ENCODE results near the gene AKT3.

AKT3 gene

DNA sequence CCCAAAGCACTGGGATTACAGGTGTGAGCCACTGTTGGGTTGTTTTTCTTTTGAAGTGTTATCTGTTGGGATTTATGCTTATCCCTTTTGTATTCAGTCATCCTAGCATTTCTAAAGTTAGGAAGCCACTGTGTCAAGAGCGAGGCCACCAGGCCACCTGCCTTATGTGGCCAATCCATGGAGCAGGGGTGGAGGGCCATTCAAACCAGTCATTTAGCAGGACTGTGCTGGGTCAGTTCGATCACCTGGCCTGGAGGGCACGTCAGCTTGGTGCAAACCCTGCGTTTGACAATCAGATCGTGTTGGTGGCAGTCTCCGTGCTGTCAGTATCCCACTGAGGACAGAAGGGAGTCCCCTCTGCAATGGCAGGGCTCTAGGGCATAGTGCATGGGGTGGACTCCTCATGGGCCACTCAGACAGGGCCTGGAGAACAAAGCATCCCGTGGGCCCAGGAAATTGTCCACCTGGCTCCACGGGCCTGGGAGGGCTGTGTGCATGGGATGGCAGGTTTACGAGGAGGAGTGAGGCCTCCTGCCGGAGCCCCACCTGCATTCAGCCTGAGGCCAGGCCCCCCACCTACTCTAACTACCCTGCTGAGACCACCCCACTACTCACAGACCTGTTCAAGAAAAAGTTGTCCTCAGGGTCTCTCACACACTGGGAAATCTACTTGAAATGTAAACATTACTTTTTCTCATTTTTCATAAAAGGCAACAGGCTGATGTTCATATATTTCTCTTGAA lies 351.9 kb downstream of the AKT3 start:
- H3K9me3 ChIP-seq, result no peaks in the 10 kb centered on the region
- H3K27me3 ChIP-seq (ENCODE audit: low read depth), result no peaks in the 10 kb centered on the region
- DNase-seq (ENCODE audit: low spot score in 2 of 2), result no peak
- in situ Hi-C loops (cut with MboI; ENCODE audit: low sequenced_read_pairs), result no loop called here
- H3K4me3 ChIP-seq, result no peak overlapping the region
- H3K4me1 ChIP-seq, result peaks cover 19% of the 10 kb centered on the region
- no peaks in the 10 kb centered on the region for H3K36me3 ChIP-seq (replicated peaks)

DNA sequence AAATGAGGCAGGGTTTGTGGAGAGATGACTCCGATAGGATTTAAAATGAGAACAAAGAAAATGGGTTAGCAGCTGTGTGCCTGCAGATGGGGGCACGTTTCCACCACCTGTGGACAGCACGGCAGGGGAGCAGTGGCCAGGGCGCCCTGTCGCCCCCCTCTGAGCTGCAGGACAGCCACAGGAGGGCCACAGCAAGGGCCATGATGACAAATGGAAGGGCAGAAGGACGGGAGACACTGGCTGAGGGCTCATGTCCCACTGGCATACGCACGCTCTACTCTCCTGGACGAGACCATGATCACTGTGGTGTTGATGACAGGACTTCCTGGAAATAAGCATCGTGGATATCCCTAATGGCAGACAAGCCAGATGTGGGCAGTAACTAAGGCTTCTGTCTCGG lies 353.2 kb downstream of the AKT3 start:
- H3K27me3 ChIP-seq (ENCODE audit: low read depth), result no peaks in the 10 kb centered on the region
- no peaks in the 10 kb centered on the region for H3K36me3 ChIP-seq (replicated peaks)
- H3K4me3 ChIP-seq, result no peak overlapping the region
- H3K9me3 ChIP-seq, result no peaks in the 10 kb centered on the region
- in situ Hi-C loops (cut with MboI; ENCODE audit: low sequenced_read_pairs), result no loop called here
- H3K4me1 ChIP-seq, result peaks cover 15% of the 10 kb centered on the region
- DNase-seq (ENCODE audit: low spot score in 2 of 2), result no peak

DNA sequence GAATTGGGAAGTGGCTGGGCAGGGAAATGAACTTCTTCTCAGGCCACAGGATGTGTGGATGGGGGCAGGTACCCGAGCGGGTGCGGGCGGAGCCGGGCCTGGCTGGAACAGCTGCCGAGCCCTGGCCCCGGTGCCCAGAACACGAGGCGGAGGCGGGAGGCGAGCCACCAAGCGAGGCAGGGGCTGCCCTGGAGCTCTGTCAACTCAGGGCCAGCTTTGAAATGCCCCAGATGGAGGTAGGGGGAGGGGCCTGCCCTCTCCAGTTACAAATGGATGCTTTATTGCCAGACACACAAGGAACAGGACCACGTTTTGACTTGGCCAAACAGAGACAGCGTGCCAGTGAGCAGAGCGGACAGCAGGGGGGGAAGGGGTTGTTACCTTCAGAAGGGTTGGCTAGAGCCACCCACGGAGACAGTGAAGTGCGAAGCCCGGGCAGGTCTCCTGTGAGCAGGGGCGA lies 353.8 kb downstream of the AKT3 start:
- DNase-seq (ENCODE audit: low spot score in 2 of 2), result no peak
- Histone ChIP-seq H3K36me3 (replicated peaks) (no peaks in the 10 kb centered on the region), H3K4me1 (peaks cover 19% of the 10 kb centered on the region), H3K4me3 (no peak overlapping the region), H3K27me3 (ENCODE audit: low read depth) (no peaks in the 10 kb centered on the region), H3K9me3 (no peaks in the 10 kb centered on the region)
- in situ Hi-C loops (cut with MboI; ENCODE audit: low sequenced_read_pairs), result no loop called here

DNA sequence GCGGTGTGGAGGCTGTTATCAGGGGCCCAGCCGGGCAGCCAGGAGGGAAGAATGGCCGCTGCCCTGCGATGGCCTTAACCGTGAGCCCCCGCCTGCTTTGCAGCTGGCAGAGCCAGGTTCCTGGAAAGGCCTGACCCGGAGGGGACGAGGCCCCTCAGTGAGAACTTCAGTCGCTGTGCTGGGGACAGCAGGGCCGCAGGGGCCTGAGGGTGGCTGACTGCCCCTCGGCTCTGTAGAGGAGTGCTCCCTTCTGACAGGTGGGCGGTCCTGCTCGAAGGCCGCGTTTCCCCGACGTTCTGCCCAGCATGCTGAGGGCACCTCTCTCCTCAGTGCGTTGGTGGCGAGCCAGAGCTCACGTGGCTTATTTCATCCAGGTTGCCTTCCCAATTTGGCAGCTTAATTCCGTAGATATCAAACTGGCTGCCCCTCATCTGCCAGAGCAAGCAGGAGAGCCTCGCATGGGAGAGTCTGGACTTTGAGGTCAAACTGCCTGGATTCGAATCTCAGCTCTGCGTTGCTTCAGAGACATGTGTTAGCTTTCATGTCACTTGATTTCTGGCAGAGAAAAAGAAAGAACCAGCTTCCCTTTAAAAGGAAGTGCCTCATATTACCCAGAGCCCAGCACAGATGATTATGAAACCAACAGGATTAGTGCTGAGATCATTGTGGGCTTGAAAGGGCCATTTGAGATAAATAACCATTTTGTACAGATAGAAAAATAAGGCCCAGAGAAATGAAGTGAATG lies 354.4 kb downstream of the AKT3 start:
- no peaks in the 10 kb centered on the region for H3K36me3 ChIP-seq (replicated peaks)
- no peak for DNase-seq (ENCODE audit: low spot score in 2 of 2)
- in situ Hi-C loops (cut with MboI; ENCODE audit: low sequenced_read_pairs), result no loop called here
- H3K4me1 ChIP-seq, result peaks cover 24% of the 10 kb centered on the region
- H3K9me3 ChIP-seq, result no peaks in the 10 kb centered on the region
- no peak overlapping the region for H3K4me3 ChIP-seq
- H3K27me3 ChIP-seq (ENCODE audit: low read depth), result no peaks in the 10 kb centered on the region

DNA sequence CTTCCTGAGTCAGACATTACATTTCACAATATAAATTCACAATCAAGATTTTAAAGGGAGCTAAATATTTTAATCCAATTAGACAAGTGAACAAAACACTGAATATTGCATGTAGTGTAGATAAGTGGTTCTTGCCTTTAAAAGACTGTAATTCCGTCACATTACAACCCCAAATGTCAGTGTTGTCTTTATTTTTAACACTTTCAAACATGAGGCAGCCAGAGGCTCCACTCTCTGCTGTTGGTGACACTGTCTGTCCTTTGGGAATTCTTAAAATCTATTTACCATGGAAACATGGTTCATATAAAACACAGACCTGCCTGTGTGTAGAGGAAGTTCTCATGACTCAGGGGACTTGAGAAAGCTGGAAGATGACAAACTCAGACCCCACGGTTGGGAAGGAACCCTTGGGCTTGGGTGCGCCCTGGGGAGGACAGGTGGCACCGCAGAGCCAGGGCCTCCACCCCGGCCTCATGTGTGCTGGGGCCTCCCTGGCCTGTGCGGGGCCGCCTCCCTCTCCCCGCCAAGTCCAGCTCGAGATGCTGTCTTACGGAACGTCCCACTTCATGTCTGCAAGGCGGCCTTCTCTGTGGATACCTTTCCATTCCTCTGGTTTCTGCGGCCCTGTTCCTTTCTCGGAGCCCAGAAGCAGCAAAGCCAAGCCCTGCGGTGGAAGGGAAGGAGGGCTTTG lies 355.2 kb downstream of the AKT3 start:
- in situ Hi-C loops (cut with MboI; ENCODE audit: low sequenced_read_pairs), result no loop called here
- H3K27me3 ChIP-seq (ENCODE audit: low read depth), result no peaks in the 10 kb centered on the region
- no peak overlapping the region for H3K4me3 ChIP-seq
- no peaks in the 10 kb centered on the region for H3K9me3 ChIP-seq
- no peaks in the 10 kb centered on the region for H3K36me3 ChIP-seq (replicated peaks)
- peaks cover 32% of the 10 kb centered on the region for H3K4me1 ChIP-seq
- no peak for DNase-seq (ENCODE audit: low spot score in 2 of 2)

DNA sequence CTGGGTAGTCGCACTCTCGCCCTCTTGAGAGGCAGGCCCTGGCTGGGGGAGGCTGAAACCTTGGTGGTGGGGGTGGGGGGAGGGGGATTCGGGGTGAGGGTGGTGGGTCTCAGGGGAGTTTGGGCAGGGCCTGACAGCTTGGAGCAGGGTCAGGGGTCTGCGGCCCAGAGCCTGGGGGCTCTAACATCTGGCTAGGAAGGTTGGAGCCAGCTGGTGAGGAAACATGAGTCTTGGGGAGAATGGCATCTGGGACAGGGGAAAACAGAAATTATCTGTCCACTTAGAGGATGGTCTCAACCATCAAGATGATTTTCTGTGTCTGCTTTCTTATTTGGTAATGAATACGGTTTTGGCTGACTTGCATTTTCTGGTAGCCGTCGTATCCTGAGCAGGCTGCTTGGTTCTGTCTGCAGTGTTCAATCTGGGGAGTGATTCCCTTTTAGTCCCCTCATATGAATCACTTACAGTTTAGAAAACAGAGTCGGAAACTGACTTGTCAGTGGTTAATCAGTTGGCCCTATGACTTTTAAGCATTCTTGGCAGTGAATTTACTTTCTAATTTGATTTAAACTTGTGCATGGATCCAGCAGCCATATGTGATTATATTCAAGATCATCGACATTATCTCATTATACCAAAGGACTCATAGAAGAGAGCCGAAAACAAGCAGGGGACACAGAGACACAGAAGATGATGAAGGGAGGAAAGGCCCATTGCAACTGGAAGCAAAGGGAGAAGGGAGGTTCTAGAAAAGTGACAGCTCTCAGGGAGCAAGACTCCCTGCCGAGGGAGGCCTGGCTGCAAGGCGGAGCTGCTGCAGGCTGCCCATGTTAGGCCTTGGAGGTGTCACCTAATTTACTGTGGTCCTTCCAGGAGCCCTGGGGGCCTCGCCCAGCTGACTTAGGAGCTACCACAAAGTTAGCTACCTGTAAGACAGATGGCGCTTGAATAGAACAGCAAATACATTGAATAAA lies 356.6 kb downstream of the AKT3 start:
- Histone ChIP-seq H3K9me3 (no peaks in the 10 kb centered on the region), H3K4me1 (peaks cover 36% of the 10 kb centered on the region), H3K27me3 (ENCODE audit: low read depth) (no peaks in the 10 kb centered on the region), H3K4me3 (no peak overlapping the region), H3K36me3 (replicated peaks) (no peaks in the 10 kb centered on the region)
- DNase-seq (ENCODE audit: low spot score in 2 of 2), result no peak
- in situ Hi-C loops (cut with MboI; ENCODE audit: low sequenced_read_pairs), result no loop called here

DNA sequence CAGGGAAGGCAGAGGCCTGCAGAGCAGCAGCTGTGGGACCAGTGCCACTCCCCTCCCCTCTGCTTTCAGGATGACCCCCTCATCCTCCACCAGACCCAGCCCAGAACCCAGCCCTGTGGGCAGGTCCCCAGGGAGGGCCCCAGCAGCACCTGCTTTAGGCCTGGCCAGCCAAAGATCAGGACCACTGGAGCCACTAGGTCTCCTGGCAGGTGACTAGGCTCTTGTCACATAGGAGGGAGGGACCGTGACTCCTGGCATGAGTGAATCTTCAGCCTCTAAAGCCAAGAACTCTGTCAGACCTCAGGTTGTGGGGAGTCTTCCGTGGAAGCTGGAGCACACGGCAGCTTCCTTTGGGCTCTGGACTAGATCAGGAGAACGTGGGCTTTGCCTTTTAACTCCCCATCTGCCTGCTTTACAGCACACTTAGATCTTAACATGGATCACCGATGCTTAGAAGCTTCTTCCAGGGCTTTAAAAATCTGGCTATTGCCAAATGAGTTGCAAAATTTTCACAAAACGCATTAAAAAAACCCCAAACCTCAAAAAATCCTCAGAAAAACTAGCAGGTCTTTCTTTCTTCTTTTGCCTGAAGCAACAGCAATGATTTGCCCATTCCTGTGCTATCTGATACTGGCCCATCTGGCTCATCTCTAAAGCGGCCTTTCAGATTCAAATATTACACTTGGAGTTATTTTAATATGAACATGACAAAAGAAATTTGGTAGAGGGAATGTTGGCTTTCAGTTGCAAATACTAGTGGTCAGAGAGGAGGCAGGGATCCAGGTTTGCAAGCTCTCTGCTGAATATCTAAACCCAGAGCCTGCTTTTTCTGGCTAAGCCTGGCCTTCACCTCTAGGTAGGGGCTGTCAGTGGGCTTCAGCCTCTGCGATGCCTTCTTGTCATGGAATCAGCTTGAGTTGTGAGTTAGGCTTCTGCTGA lies 359.0 kb downstream of the AKT3 start:
- Histone ChIP-seq H3K4me3 (no peak overlapping the region), H3K4me1 (peaks cover 33% of the 10 kb centered on the region), H3K27me3 (ENCODE audit: low read depth) (no peaks in the 10 kb centered on the region), H3K9me3 (no peaks in the 10 kb centered on the region), H3K36me3 (replicated peaks) (no peaks in the 10 kb centered on the region)
- DNase-seq (ENCODE audit: low spot score in 2 of 2), result peak; percentile 85 to 99
- in situ Hi-C loops (cut with MboI; ENCODE audit: low sequenced_read_pairs), result no loop called here

DNA sequence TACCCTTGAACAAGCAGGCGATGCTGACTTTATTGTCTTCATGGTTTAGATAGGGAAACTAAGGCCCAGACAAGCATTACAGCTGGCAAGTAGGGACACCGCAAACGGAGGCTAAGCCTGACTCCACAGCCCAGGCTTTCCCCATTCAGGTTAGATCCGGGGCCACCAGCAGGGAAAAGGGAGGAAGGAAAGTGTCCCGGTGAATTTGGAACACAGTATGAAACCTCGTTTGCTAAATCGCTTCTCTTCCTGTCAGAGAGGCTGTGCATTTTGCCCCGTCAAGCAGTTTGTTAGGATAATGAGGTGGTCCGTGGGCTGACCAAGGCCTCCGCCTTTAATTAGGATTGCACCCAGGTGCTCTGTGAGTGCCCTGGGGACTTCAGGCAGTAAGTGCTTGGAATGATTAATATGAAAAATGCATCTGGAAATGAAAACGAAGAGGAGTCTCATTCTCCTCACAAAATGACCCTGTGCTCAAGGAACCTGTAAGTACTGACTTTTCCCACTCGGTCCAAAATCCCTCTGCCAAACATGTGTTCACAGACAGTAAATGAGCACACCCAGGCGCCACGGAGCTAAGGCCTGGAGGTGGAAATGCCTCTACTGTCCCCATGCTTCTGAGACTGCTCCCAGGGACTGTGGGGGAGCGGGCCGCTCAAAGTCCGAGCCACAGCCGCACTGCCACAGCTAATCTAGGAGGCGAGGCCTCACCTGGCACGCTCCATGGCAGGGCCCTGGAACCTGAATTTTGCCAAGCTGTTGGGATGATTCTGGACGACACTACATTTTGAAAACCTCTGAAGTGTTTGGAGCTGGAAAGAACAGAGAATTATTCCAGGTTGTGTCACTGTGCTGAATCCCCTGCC lies 360.1 kb downstream of the AKT3 start:
- in situ Hi-C loops (cut with MboI; ENCODE audit: low sequenced_read_pairs), result no loop called here
- H3K36me3 ChIP-seq (replicated peaks), result no peaks in the 10 kb centered on the region
- no peak for DNase-seq (ENCODE audit: low spot score in 2 of 2)
- no peaks in the 10 kb centered on the region for H3K9me3 ChIP-seq
- H3K27me3 ChIP-seq (ENCODE audit: low read depth), result no peaks in the 10 kb centered on the region
- peaks cover 30% of the 10 kb centered on the region for H3K4me1 ChIP-seq
- H3K4me3 ChIP-seq, result no peak overlapping the region

DNA sequence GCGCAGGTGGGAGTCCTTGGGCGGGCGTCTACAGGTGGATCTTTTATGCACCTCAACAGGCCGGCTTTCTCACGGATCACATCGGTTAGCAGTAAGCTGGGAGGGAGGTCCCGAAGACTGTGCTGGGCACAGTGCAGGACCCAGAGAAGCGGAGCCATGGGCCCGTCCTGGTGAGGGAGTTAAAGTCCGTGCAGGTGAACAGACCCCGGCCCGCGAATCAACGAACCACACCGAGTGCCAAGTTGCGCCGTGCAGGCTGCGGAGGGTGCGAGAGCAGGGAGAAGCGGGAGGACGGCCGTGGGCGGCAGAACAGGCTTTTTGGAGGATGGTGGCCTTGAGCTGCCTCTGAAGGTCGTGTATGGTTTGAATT lies 360.9 kb downstream of the AKT3 start:
- Histone ChIP-seq H3K4me3 (no peak overlapping the region), H3K27me3 (ENCODE audit: low read depth) (no peaks in the 10 kb centered on the region), H3K9me3 (no peaks in the 10 kb centered on the region), H3K36me3 (replicated peaks) (no peaks in the 10 kb centered on the region), H3K4me1 (peaks cover 24% of the 10 kb centered on the region)
- in situ Hi-C loops (cut with MboI; ENCODE audit: low sequenced_read_pairs), result no loop called here
- no peak for DNase-seq (ENCODE audit: low spot score in 2 of 2)

DNA sequence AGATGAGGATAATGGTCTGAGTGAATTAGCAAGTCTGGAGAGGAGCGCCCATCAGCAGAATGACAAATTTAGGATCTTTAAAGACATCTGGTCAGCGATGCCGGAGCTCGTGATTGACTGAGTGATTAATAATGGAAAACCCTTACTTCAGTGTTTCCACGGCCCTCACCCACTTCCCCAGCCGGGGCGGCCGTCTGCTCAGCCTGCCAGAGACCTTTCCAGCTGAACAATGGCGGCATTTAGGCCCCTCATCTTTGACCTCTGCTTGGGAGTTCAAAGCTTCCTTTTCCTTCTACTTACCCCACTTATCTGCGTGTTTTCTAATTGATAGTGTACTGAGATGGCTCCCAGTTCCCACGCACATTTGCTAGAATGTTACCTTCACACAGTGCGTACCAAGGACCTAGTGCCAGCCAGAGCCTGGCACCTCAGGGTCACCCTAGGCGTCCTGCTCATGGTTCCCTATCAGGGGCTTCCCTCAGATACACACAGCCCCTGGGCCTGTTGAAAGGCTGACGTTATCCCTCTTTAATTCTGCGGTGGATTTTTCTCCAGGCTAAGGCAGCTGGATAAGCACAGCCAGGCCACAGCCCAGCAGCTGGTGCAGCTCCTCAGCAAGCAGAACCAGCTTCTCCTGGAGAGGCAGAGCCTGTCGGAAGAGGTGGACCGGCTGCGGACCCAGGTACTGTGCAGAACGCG lies 361.4 kb downstream of the AKT3 start:
- Histone ChIP-seq H3K36me3 (replicated peaks) (no peaks in the 10 kb centered on the region), H3K4me3 (no peak overlapping the region), H3K9me3 (no peaks in the 10 kb centered on the region), H3K27me3 (ENCODE audit: low read depth) (no peaks in the 10 kb centered on the region), H3K4me1 (peaks cover 23% of the 10 kb centered on the region)
- in situ Hi-C loops (cut with MboI; ENCODE audit: low sequenced_read_pairs), result no loop called here
- DNase-seq (ENCODE audit: low spot score in 2 of 2), result no peak

DNA sequence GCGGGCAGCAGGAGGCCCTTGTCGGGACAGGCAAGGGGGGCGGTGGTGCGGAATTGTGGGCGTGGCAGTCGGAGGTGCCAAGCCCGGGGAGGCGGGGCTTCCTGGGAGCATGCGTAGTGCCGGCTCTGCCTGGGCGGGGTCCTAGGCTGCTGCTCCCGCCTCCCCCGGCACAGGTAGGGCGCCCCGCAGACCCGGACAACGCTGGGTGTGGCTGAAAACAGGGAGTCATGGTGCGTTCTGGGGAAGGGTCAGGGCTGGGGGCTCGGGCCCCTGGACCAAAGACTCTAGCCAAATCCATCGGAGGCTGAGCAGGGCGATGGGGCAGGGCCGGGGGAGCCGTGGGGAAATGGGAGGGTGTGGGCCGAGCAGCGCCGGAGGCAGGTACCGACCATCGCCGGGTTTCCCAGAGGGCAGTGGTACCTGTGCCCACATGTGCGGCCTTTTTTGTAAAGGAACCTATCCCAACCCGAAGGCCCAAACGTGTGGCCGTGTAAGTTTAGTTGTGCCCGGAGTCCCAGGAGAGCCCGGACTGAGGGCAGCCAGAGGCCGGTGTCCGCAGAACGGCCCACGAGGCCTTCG lies 362.3 kb downstream of the AKT3 start:
- H3K27me3 ChIP-seq (ENCODE audit: low read depth), result no peaks in the 10 kb centered on the region
- H3K4me1 ChIP-seq, result peaks cover 23% of the 10 kb centered on the region
- in situ Hi-C loops (cut with MboI; ENCODE audit: low sequenced_read_pairs), result no loop called here
- H3K4me3 ChIP-seq, result no peak overlapping the region
- no peaks in the 10 kb centered on the region for H3K9me3 ChIP-seq
- no peak for DNase-seq (ENCODE audit: low spot score in 2 of 2)
- no peaks in the 10 kb centered on the region for H3K36me3 ChIP-seq (replicated peaks)
